ENCODE measurements around the gene GJA5. TPM values are rescaled to one million over a fixed set of nuclear protein-coding genes. Genes with fewer than 3 reads are reported as not detected.
A peak's percentile ranks its signal among the peaks of the same experiment; 100 is the strongest.

Gene GJA5
- total RNA-seq, 2 experiments from 2014 or later: not detected

DNA sequence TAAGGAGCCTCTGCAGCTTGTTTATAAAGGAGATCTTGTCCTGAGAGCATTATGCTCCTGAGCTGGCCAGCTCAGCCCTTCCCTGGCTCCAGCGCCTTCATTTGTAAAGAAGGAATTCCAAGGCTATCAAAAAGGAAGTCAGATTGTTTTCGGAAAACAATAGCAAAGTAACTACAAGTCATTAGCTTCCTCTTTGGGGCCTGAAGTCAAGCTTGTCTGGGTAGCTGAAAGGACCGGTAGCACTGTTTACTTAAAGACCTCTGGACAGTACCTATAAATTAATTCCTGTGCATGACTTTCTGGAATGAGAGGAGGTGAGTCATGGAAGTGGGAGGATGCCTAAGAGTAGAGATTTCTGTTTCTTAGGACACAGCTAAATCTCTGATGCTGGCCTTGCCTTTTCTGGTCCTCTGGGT, 20.7 kb upstream of the GJA5 start:
- POLR2A ChIA-PET: no interaction called here
- no peak for DNase-seq
- Mint-ChIP-seq H3K27me3 (peaks cover 43% of the 10 kb centered on the region), H3K4me1 (no peaks in the 10 kb centered on the region), H3K9me3 (no peaks in the 10 kb centered on the region), H3K36me3 (no peaks in the 10 kb centered on the region), H3K4me3 (no peak overlapping the region), H3K27ac (no peak overlapping the region)
- no peak for ATAC-seq (ENCODE audit: low read depth)

- Mint-ChIP-seq H3K36me3 (no peaks in the 10 kb centered on the region), H3K9me3 (no peaks in the 10 kb centered on the region), H3K27me3 (peaks cover 53% of the 10 kb centered on the region), H3K4me1 (peaks cover 4% of the 10 kb centered on the region), H3K27ac (no peak overlapping the region), H3K4me3 (no peak overlapping the region)
- ATAC-seq (ENCODE audit: low read depth) (no peak), DNase-seq (no peak)
- POLR2A ChIA-PET: no interaction called here
These were observed 17.3 kb upstream of the GJA5 start for GRCh38 chr1:147777694-147778093.

DNA sequence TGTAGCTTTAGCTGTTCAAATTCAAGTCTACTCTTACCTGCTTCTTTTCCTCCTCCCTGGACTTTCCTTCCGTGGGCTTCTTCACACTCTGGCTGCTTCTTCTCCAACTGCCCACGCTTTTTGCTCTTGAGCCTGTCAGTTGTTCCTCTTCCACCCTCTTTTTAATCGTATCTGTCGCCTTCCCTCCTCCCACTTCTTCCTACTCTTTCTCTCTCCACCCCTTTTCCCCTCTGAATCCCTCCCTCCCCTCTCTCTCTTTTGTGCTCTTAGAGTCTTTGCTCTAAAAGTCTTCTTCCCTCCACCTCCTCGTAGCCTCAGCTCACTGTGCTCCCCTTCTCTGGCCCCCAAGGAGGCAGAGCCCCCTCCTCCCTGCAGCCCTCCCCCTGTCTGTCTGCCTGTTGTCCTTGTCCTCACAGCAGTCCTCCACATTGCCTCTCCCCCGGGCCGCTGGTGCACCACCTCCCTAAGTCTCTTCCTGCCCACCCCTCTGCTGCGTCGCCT, 12.9 kb upstream of the GJA5 start:
- no peak overlapping the region for H3K4me3 Mint-ChIP-seq

GRCh38 chr1:147772570-147772969, 12.2 kb upstream of the GJA5 start:
- H3K27me3 Mint-ChIP-seq: peaks cover 23% of the 10 kb centered on the region
- no peak overlapping the region for H3K27ac Mint-ChIP-seq
- H3K9me3 Mint-ChIP-seq: no peaks in the 10 kb centered on the region
- POLR2A ChIA-PET: no interaction called here
- no peaks in the 10 kb centered on the region for H3K36me3 Mint-ChIP-seq
- H3K4me3 Mint-ChIP-seq: no peak overlapping the region
- ATAC-seq (ENCODE audit: low read depth) (no peak), DNase-seq (no peak)
- H3K4me1 Mint-ChIP-seq: peaks cover 4% of the 10 kb centered on the region

More for the DNA sequence above, 12.9 kb upstream of the GJA5 start:
- H3K27me3 Mint-ChIP-seq: peaks cover 28% of the 10 kb centered on the region
- DNase-seq (no peak), ATAC-seq (ENCODE audit: low read depth) (no peak)
- no peaks in the 10 kb centered on the region for H3K9me3 Mint-ChIP-seq
- H3K36me3 Mint-ChIP-seq: no peaks in the 10 kb centered on the region
- peaks cover 4% of the 10 kb centered on the region for H3K4me1 Mint-ChIP-seq
- no peak overlapping the region for H3K27ac Mint-ChIP-seq
- POLR2A ChIA-PET: no interaction called here

- no peak overlapping the region for H3K4me3 Mint-ChIP-seq
- POLR2A ChIA-PET: no interaction called here
- no peaks in the 10 kb centered on the region for H3K9me3 Mint-ChIP-seq
- H3K27ac Mint-ChIP-seq: no peak overlapping the region
- no peak for ATAC-seq (ENCODE audit: low read depth)
- H3K27me3 Mint-ChIP-seq: peaks cover 18% of the 10 kb centered on the region
- no peak for DNase-seq
- H3K4me1 Mint-ChIP-seq: peaks cover 4% of the 10 kb centered on the region
- H3K36me3 Mint-ChIP-seq: no peaks in the 10 kb centered on the region
These were observed 11.1 kb upstream of the GJA5 start for GRCh38 chr1:147771226-147772125.

DNA sequence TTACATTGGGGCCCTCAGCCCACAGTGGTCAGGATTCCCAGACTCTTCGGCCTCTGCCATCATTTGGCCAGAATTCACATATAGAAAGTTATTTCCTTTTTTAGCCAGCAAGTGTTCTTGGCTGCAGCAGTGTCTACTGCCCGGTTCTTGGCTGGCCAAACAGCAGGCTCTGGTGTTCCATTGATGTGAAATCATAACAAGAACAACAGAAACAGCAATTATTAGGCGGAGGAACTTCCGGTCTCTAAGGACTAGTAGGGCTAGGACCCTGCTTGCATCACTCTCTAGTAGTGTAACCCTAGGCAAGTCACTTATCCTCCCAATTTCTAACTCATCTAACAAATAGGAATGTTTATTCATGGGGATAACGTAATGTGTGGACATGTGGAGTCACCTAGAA, 8.7 kb upstream of the GJA5 start:
- POLR2A ChIA-PET: no interaction called here
- Mint-ChIP-seq H3K27ac (no peak overlapping the region), H3K4me1 (peaks cover 4% of the 10 kb centered on the region), H3K36me3 (no peaks in the 10 kb centered on the region), H3K4me3 (no peak overlapping the region), H3K27me3 (peaks cover 11% of the 10 kb centered on the region), H3K9me3 (no peaks in the 10 kb centered on the region)
- DNase-seq (no peak), ATAC-seq (ENCODE audit: low read depth) (no peak)

DNA sequence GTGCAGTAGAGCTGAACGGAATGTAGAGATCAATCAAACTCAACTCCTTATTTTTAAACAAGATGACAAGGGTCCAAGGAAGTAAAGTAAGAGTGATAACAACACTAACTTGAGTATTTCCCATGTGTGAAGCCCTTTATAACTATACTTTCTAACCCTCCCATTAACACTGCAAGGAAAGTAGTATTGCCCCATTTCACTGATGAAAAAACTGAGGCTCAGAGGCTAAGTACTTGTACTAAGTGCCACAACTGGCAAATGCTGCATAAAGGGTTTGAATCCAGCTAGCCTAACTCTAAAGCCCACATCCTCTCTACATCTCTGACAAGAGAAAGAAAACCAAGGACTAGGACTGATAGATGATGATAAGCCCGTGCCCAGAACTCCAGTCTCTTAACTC, 8.2 kb upstream of the GJA5 start:
- H3K27ac Mint-ChIP-seq: no peak overlapping the region
- no peak overlapping the region for H3K4me3 Mint-ChIP-seq
- peaks cover 8% of the 10 kb centered on the region for H3K27me3 Mint-ChIP-seq
- ATAC-seq (ENCODE audit: low read depth): no peak
- POLR2A ChIA-PET: no interaction called here
- DNase-seq: no peak
- no peaks in the 10 kb centered on the region for H3K36me3 Mint-ChIP-seq
- peaks cover 4% of the 10 kb centered on the region for H3K4me1 Mint-ChIP-seq
- H3K9me3 Mint-ChIP-seq: no peaks in the 10 kb centered on the region

- ATAC-seq (ENCODE audit: low read depth) (no peak), DNase-seq (no peak)
- POLR2A ChIA-PET: no interaction called here
- H3K27me3 Mint-ChIP-seq: peaks cover 5% of the 10 kb centered on the region
- H3K4me1 Mint-ChIP-seq: peaks cover 4% of the 10 kb centered on the region
- H3K9me3 Mint-ChIP-seq: no peaks in the 10 kb centered on the region
- no peak overlapping the region for H3K4me3 Mint-ChIP-seq
- no peaks in the 10 kb centered on the region for H3K36me3 Mint-ChIP-seq
- no peak overlapping the region for H3K27ac Mint-ChIP-seq
These were observed 7.7 kb upstream of the GJA5 start for GRCh38 chr1:147768101-147768500.

- H3K9me3 Mint-ChIP-seq: no peaks in the 10 kb centered on the region
- H3K4me1 Mint-ChIP-seq: peaks cover 23% of the 10 kb centered on the region
- POLR2A ChIA-PET: no interaction called here
- peak overlapping the region; percentile 79 for H3K27ac Mint-ChIP-seq
- peak overlapping the region; percentile 45 for H3K4me3 Mint-ChIP-seq
- ATAC-seq (ENCODE audit: low read depth): peak; percentile 88
- peaks cover 2% of the 10 kb centered on the region for H3K36me3 Mint-ChIP-seq
- peaks cover 5% of the 10 kb centered on the region for H3K27me3 Mint-ChIP-seq
- no peak for DNase-seq
These were observed 2.0 kb upstream of the GJA5 start for GRCh38 chr1:147762233-147763024.

- DNase-seq (no peak), ATAC-seq (ENCODE audit: low read depth) (no peak)
- H3K9me3 Mint-ChIP-seq: no peaks in the 10 kb centered on the region
- H3K27me3 Mint-ChIP-seq: peaks cover 7% of the 10 kb centered on the region
- no peak overlapping the region for H3K27ac Mint-ChIP-seq
- no peak overlapping the region for H3K4me3 Mint-ChIP-seq
- peaks cover 2% of the 10 kb centered on the region for H3K36me3 Mint-ChIP-seq
- peaks cover 23% of the 10 kb centered on the region for H3K4me1 Mint-ChIP-seq
- POLR2A ChIA-PET: no interaction called here
These were observed 1.9 kb downstream of the GJA5 start for GRCh38 chr1:147758379-147759100.

DNA sequence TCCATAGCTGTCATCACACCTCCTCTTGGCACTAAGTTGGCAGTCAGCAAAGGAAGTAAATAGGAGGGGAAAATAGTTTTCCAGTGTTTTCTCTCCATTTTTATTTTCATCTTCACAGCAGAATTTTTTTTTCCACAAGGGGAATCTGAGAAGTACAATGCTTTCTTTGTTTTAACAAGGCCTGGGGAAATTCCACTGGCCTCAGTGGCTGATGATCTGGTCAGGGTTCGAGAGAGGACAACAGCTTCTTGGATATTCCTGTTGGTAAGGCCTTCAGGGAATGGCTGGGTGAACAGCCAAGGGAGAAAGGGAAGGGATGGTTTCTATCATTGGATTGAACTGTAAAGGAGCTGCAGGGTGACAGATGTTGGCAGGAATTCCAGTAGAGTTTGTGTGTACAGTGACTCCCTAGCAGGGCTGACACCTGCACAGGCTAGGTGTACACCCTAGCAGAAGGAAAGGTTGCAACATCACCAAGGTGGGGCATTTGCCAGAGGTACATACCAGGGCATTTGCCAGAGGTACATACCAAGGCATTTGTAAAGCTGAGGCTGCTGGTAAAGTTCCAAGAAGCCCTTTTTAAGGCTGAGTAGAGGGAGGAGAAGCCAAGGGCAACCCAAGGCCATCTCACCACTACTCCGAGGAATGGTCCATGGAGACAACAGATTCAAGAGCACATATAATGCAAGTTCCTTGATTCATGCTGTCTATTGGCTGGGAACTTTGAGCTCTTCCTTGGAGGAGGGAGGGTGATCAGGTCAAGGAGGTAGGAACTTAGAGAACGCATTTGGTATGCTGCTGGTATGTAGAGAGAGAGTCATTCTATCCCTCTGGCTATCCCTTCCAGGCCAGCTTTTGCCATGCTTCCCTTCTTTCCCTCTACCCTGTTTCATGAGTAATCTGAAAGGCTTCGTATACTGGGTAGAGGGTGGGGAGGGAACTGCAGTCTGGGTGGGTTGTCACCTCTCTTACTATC, 3.1 kb downstream of the GJA5 start:
- Mint-ChIP-seq H3K27ac (no peak overlapping the region), H3K27me3 (peaks cover 7% of the 10 kb centered on the region), H3K4me1 (peaks cover 15% of the 10 kb centered on the region), H3K4me3 (no peak overlapping the region), H3K36me3 (peaks cover 2% of the 10 kb centered on the region), H3K9me3 (no peaks in the 10 kb centered on the region)
- DNase-seq: no peak
- POLR2A ChIA-PET: no interaction called here
- ATAC-seq (ENCODE audit: low read depth): no peak

- H3K27ac Mint-ChIP-seq: no peak overlapping the region
- H3K9me3 Mint-ChIP-seq: no peaks in the 10 kb centered on the region
- peaks cover 7% of the 10 kb centered on the region for H3K4me1 Mint-ChIP-seq
- H3K4me3 Mint-ChIP-seq: no peak overlapping the region
- no peaks in the 10 kb centered on the region for H3K36me3 Mint-ChIP-seq
- POLR2A ChIA-PET: no interaction called here
- ATAC-seq (ENCODE audit: low read depth) (no peak), DNase-seq (no peak)
- H3K27me3 Mint-ChIP-seq: peaks cover 9% of the 10 kb centered on the region
These were observed 4.1 kb downstream of the GJA5 start for GRCh38 chr1:147756341-147756740.
